Activated CD8-positive, alpha-beta memory T cell treated with anti-CD3 and anti-CD28 coated beads for 48 hours (primary cell): ENCODE data around the gene IL18.
"Not testable (repeated sequence)": the region's sequence is repeated elsewhere in the genome, so short reads cannot be mapped to it uniquely, and the experiment has no call there.

Source experiments
- DNase-seq, 3 experiments: peaks; one replicate each; pipeline ENCODE4 v3.0.0-alpha.2; 2020; ENCODE audit warnings: low read depth in 2 of 3, low spot score in 2 of 3

The IL18 gene

DNA sequence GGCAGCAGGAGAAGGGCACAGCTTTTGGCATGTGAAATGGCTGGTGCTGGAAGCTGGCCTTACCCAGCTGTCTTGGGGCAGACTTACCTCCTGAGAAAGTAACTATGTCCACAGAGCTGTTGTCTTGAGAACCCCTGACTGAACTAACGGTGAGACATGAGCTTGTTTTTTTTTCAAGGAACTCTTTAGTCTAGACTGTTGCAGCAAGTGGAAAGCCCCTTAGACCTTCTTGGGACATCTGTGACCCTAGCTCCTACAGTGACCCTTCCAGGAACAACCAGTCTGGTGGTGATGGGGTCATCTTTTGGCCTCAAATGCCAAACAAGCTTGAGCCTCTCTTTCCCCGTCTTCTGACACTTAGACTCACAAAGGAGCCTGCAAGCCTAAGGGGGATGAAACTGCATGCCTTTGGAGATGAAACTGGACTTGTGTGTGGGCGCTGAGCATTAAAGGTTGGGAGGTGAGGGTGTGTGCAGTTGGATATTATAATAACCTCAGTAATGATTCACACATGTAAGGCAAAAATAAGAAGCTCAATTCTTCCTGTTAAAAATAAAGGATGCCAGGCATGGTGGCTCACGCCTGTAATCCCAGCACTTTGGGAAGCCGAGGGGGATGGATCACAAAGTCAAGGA lies 41.8 kb downstream of the IL18 start:
- no peak for DNase-seq

DNA sequence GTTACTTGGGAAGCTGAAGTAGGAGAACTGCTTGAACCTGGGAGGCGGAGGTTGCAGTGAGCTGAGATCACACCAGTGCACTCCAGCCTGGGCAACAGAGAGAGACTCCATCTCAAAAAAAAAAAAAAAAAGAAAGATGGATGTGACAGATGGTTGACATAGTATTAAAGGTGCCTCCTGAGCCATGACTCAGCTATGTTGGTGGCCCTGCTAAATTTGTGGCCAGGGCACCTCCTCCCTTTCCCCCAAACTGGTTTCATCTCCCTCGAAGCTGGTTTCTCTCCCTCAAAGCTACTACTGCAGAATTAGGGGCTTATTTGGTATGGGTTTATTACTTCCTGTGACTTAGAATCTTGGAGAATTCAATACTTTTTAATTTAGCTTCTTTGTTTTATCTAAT lies 45.7 kb downstream of the IL18 start:
- no peak for DNase-seq

DNA sequence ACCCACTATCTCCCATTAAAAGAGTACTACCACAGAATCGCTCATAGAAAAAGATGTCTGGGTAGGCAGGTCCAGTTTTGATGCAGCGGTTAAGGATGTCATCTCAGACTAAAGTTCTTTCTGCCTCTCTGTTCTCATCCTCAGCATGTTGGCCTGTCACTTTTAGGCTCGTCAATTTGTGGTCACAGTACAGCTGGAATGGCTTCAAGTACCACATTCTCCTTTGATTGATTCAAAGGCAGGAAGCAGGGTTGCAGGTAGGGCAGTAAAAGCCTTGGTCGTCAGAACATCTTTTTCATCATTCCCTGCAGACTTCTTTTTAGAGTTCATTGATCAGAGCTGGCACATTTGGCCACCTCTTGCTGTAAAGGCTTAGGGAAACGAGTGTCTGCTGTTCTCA lies 48.5 kb downstream of the IL18 start:
- no peak for DNase-seq

DNA sequence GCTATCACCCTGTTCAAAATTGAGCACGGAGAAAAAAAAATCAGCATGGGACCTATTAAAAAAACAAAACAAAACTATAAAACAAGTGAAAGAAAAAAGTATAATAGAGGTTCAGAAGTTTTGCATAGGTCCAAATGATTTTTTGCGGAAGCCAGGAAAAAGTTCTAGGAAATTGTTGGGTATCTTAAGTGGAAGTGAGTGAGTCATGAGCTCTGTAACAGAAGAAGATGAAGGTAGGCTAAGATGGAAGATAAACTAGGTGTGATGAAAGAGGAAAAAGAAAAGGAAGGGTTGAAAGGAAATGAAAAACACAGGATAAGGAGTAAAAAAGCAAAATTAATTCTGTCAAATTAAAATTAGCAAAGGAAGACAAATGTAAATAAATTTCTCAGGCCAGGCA lies 49.4 kb downstream of the IL18 start:
- DNase-seq = no peak

DNA sequence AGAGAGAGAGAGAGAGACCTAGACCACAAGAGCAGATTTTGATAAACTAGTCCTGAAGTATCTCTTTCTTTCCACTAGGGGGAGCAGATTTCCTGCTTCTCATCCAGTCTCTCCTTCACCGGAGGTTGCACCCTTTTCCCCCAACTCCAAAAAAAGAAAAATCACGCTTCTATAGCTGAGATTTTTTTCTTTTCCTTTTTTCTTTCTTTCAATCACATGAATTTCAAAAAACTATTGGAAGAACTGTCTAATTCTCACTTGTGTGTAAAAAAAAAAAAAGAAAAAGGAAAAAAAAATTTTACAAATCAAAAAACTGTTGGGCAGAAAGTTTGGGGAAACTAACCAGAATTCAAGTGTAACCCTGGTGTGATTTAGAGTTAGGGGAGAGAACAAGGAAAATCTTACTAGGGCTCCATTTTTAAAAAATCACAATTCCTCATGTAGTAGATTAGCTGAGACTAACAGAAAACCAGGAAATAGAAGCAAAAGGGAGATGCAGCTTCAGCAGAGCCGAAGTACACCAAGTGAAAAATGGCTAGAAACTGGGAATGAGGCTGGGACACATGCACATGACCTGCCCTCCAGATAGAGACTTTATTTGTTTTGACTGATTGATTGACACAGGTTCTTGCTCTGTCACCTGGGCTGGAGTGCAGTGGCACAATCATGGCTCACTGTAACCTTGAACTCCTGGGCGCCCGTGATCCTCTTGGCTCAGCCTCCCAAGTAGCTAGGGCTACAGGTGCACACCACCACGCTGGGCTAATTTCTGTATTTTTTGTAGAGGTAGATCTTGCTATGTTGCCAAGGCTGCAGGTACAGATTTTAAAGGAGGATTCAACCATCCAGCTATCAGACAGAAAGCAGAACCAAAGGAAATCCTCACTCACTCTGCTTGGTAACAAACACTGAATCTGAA lies 50.1 kb downstream of the IL18 start:
- DNase-seq = no peak

DNA sequence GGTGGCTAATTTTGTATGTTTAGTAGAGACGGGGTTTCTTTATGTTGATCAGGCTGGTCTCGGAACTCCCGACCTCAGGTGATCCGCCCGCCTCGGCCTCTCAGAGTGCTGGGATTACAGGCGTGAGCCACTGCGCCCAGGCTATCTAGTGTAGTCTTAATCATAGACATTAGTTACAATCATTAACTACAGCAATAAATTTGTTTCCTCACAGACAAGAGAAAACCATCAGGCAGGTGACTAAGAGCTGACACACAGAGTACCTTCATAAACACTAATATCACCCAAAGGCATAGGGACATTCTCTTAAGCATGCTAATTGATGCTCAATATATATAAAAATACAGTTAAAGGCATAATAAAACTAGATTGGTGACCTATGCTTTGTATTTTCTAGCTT lies 57.8 kb downstream of the IL18 start:
- no peak for DNase-seq

DNA sequence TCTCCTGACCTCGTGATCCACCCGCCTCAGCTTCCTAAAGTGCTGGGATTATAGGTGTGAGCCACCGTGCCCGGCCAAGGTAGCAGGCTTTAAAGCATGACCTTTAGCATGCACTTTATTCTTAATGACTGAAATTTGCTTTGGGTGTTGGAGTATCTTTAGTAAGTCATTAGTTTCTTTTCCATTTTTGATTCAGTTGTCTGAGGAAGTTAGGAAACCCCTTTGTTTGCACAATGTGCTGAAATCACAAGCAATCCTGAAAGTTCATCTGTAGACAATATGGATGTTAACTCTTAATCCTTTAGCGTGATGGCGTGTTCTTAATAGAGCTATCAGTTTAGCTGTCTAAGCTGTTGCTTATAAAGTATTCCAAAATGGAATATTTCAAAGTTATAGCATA lies 60.4 kb downstream of the IL18 start:
- no peak for DNase-seq

DNA sequence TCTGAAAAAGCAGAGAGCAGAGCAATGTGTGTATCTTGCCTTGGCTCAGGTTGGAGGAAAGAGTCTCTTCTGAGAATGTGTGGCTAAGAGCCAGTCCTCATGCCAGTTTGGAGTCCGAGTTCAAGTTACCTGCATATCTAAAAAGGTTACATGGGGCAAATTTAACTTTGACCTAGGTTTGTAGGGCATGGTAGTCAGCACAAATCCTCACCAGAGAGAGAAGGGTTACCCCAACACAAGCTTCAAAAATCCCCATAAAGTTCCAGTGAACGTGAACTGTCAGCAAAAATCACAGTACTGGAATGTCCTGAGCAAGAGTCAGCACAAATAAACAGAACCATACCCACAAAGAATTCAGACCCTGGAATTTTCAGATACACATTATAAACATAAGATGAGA lies 63.4 kb downstream of the IL18 start:
- no peak for DNase-seq

DNA sequence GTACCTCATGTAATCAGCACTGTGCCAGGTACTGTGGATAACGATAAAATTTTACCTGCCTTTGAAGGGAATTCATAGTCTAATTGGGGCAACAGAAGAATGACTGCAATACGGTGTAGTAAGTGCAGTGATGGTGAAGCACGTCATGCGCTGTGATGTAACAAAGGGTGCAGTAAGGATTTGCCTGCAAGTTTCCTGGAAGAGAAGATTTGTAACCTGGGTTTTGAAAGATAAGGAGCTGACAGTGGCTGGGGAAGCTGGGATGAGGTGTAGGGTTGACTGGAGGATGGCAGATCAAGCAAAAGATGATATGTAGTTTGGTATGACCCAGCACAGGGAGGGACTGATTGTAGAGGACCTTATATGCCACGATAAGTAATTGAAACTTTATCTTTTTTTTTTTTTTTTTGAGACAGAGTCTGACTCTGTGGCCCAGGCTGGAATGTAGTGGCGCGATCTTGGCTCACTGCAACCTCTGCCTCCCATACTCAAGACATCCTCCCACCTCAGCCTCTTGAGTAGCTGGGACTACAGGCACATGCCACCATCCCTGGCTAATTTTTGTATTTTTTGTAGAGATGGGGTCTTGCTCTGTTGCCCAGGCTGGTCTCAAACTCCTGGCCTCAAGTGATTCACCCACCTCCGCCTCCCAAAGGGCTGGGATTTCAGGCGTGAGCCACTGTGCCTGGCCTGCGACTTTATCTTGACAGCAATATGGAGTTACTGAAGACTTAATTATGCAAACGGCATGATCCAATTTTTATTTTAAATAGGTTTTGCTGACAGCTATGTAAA lies 66.0 kb downstream of the IL18 start:
- DNase-seq = no peak

DNA sequence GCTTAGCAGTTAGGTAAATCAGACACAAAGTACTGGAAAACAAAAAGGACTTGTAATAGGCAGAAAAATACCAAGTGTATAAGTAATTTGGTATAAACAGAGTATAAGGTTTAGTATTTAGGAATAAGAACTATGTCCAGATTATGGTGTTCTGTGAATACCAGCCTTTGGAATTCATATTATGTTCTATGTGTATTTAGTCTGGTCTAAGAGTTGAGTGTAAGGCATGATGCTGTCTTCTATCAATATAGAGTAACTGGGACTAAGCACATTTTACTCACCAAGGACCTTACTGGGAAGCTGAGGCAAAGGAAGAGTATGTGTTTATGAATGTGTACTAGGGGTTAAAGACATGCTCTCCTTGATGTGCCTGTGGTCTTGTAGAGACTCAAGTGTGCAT lies 67.7 kb downstream of the IL18 start:
- DNase-seq = no peak

DNA sequence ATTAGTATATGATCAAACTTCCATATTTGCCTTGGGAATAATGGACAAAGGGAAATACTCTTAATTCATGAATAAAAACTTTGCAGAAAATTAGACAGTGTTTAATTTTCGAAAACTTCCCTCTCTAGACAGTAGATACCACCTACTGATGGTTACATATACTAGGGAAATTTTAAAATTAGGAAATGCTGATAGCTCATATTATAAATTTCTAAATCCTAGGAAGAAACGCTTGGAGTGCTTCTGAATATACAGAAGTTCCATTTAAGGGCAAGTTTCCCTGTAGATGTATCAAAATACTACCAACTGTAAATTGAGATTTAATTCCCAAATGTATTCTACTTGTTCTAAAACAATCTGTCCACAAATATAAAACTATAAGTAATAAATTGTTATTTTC lies 68.6 kb downstream of the IL18 start:
- not testable (repeated sequence) for DNase-seq
